Activated naive CD4-positive, alpha-beta T cell treated with anti-CD3 and anti-CD28 coated beads, Interleukin-2, amount 50 U/mL, for 72 hours (primary cell): Measurements from ENCODE around the gene INPP5A. TPM values are rescaled to one million over a fixed set of nuclear protein-coding genes. Genes with fewer than 3 reads are reported as not detected.
"Not testable (repeated sequence)": the region's sequence is repeated elsewhere in the genome, so short reads cannot be mapped to it uniquely, and the experiment has no call there.

Source experiments
- ATAC-seq, 2 donors: fragments of 150-1000 bp; cut with Tn5 transposase; 2 replicates each; pipeline ENCODE4 v1.10.0; 2021; ENCODE audit warnings: mild to moderate bottlenecking in 2 of 2, moderate library complexity in 2 of 2
- DNase-seq, 2 donors: peaks; one replicate each; pipeline ENCODE4 v3.0.0; 2021 to 2022; ENCODE audit warnings: low spot score in 2 of 2
- H3K27ac Mint-ChIP-seq, 2 donors: one replicate each; pipeline ENCODE4 v1.8.0; 2022; ENCODE audit warnings: mild to moderate bottlenecking in 2 of 2, mixed read lengths in 2 of 2
- H3K36me3 Mint-ChIP-seq, 2 donors: one replicate each; pipeline ENCODE4 v1.8.0; 2022; ENCODE audit warnings: mixed read lengths in 2 of 2
- H3K9me3 Mint-ChIP-seq, 2 donors: one replicate each; pipeline ENCODE4 v1.8.0; 2022; ENCODE audit warnings: mixed read lengths in 2 of 2
- total RNA-seq, 2 donors: library from RNA; stranded (reverse); gene quantifications; one replicate each; pipeline ENCODE4 v1.2.3, GENCODE V29; 2022

The INPP5A gene
- total RNA-seq, 2 donors from 2014 or later, result 10.5 to 14.0 TPM

DNA sequence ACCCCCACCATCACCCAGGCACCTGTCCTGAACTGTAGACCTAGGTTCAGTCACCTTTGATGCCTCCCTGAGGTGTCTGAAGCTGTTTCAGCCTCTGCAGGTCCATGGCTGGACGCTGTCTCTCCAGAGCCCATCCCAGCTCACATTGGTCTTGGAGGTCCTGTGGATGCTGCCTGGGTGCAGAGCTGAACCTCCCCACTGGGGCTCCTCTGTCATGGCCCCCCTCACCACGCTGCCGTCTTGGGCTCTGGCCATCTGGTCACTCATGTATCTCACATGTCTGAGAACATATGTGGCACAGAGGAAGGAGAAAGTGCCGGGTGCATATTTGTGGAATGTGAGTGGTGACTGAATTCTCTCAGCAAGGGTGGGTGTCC, 139.5 kb downstream of the INPP5A start:
- Mint-ChIP-seq H3K36me3 (no peaks in the 10 kb centered on the region), H3K9me3 (no peaks in the 10 kb centered on the region), H3K27ac (no peak overlapping the region)
- ATAC-seq, result no peak
- no peak for DNase-seq

DNA sequence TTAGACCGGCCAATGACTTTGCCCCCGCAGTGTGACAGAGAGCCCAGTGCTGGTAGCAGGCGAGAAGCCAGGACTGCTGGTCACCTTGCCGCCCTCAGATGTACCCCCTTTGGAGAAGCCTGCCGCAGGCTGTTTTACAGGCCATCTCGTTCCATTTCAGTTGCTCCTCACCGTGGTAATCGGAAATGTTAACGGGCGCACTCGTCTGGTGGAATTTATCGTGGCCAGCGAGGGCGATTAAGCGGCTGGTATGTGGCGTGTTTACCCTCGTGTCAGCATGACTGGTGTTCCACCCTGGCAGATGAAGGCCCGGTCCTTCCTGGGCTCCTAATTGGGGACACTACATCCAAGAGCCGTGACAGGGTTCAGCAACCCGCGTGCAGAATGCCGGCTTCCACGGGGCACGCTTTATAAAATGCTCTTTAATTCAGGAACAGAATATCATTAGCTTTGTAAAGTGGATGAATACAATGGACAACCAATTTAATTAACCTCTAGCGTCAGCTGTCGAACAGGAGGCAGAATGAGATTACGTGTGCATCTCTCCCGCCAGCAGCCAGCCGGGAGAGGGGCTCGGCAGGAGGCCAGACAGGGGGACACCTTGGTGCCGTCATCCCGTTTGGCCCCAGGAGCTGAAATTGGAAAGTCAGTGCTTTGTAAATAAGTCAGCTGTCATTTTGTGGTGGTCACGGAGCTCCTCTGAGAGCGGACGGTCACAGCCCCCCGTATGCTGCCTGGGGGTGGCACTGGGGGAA, 140.1 kb downstream of the INPP5A start:
- ATAC-seq (no peak), DNase-seq (peak in 1 of 2 donors; percentile 25)
- no peaks in the 10 kb centered on the region for H3K36me3 Mint-ChIP-seq
- no peaks in the 10 kb centered on the region for H3K9me3 Mint-ChIP-seq
- no peak overlapping the region for H3K27ac Mint-ChIP-seq

DNA sequence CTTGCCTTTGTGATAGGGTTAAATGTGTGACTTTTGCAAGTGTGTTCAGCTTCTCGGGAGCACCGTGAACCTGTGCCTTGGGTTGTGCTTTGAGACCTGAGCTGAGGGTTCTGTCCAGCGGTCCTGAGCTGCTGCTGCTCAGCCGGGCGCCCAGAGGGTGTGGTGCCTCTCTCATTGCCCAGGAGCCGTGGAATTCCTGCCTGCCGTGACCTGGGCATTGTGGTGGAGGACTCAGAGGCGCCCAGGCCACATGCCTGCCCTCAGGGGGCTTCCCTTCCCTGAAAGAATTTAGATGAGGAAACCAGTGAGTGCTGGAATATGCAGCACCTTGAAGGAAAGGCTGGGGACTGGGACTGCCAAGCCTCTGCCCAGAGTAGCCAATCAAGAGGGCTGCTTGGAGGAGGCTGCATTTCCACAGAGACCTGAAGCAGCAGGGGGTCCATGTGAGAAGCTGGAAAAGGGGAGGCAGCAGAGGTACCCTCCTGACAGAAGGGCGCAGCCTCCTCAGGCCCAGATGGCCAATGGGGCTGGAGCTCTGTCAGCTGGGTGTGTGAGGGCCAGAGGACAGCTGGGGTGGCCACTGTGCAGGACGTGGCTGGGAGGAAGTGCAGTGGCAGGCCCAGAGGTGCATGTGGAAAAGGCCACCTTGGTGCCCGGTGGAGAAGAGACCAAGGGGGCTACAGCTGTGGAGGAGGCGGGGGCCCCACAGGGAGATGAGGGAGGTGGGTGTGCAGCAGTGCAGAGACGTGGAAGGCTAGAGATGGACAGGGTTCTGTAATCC, 141.0 kb downstream of the INPP5A start:
- Mint-ChIP-seq H3K9me3 (no peaks in the 10 kb centered on the region), H3K36me3 (no peaks in the 10 kb centered on the region), H3K27ac (peak overlapping the region in 1 of 2 donors; percentile 80)
- ATAC-seq (no peak), DNase-seq (peak in 1 of 2 donors; percentile 30)

DNA sequence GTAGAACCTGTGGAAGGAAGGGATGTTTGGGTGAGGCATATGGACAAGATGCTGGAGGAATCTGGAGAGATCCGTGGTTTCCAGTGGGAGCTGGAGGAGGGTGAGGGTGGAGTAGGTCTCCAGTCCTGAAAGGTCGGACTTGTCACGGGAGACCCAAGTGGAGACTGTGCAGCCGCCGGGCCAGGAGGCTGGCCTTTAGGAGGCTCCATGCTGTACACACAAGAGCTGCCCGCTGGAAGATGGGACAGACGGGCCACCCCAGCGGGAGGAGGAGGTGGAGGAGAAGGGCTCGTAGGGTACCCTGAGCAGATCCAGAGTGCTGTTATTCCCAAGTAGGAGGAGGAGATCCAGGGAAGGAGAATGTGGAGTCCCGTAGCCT, 141.6 kb downstream of the INPP5A start:
- H3K36me3 Mint-ChIP-seq, result no peaks in the 10 kb centered on the region
- no peak for ATAC-seq
- DNase-seq, result peak in 1 of 2 donors; percentile 33
- peak overlapping the region in 1 of 2 donors; percentile 80 for H3K27ac Mint-ChIP-seq
- no peaks in the 10 kb centered on the region for H3K9me3 Mint-ChIP-seq

DNA sequence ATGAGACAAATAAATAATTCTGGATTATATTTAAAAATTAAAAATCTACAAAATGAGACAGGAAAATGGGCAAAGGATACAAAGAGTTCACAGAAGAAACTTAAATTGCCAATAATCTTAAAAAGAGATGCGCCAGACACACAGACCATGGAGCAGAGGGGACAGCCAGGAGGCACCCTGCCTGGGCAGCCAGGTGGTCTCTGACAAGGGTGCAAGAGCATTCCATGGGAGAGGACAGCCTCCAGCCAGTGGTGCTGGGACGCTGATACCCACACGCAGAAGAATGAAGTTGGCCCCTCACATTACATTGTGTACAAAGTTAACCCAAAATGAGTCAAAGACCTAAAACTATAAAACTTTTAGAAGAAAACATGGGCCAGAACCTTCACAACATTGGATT, 142.1 kb downstream of the INPP5A start:
- Mint-ChIP-seq H3K9me3 (no peaks in the 10 kb centered on the region), H3K27ac (no peak overlapping the region), H3K36me3 (no peaks in the 10 kb centered on the region)
- ATAC-seq (no peak), DNase-seq (peak in 1 of 2 donors; percentile 11)

DNA sequence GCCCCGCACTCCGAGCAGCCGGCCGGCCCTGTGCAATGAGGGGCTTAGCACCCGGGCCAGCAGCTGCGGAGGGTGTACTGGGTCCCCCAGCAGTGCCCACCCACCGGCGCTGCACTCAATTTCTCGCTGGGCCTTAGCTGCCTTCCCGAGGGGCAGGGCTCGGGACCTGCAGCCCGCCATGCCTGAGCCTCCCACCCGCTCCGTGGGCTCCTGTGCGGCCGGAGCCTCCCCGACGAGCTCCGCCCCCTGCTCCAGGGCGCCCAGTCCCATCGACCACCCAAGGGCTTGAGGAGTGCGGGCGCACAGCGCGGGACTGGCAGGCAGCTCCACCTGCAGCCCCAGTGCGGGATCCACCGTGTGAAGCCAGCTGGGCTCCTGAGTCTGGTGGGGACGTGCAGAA, 143.2 kb downstream of the INPP5A start:
- not testable (repeated sequence) for H3K9me3 Mint-ChIP-seq, H3K27ac Mint-ChIP-seq, H3K36me3 Mint-ChIP-seq, DNase-seq, ATAC-seq

DNA sequence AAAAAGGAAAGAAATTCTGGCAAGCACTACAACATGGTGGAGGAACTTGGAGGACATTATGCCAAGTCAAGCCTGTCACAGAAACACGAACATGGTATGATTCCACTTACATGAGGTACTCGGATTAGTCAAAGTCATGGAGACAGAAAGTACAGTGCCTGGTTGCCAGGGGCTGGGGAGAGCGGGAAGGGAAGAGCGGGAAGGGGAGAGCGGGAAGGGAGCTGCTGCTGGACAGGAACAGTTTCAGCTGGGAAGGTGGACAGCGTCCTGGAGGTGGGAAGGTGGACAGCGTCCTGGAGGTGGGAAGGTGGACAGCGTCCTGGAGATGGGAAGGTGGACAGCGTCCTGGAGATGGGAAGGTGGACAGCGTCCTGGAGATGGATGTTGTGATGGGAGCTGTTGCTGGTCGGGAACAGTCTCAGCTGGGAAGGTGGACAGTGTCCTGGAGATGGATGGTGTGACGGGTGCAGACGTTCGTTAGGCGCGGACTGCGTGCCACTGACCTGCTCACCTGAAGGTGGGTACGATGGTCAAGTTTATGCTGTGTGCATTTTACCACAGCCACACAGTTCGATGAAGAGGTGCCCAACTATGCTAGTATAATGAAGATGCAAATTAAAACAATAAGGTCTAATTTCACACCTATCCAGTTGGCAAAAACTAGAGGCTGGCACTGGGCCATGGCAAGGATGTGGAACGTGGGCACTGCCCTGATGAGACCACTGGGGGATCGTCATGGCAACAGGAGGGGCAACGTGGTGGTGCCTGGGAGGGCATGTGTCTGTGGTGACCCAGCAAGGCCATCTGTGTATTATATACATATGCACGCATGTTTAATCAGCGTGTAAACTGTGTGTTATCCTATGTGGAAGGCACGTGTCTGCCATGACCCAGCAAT, 144.5 kb downstream of the INPP5A start:
- Mint-ChIP-seq H3K36me3 (no peaks in the 10 kb centered on the region), H3K27ac (no peak overlapping the region), H3K9me3 (no peaks in the 10 kb centered on the region)
- DNase-seq (peak in 1 of 2 donors; percentile 26), ATAC-seq (no peak)

DNA sequence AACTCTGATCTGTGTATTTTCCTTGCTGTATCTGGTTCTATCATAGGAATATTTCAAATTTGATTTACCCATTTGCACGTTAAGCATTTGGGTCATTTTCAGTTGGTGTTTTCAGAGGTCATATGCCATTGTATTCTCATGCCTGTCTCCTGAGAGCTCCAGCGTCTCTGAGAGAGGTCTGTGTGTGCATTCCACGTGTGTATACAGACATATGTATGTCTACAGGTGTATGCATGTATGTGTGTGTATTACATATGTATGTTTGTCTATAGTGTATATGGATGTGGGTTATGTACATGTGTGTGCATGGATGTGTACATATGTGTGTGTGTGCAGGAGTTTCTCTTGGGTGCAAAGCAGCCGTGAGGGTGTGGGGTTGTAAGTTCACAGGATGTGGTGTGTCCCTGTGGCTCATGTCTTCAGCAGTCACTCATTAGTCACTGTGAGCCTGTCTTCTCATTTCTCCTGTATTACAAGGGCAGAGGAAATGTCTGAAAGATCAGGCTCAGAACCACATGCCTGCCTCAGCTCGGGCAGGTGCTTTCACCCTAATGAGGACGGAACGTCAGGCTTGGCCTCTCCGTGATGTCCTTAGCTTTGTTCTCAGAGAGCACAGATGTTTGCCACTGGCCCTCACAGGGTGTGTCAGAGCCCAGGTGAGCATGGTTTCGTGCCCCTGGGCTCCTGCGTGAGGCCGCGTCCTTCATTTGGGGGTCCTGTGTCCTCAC, 146.7 kb downstream of the INPP5A start:
- no peak overlapping the region for H3K27ac Mint-ChIP-seq

DNA sequence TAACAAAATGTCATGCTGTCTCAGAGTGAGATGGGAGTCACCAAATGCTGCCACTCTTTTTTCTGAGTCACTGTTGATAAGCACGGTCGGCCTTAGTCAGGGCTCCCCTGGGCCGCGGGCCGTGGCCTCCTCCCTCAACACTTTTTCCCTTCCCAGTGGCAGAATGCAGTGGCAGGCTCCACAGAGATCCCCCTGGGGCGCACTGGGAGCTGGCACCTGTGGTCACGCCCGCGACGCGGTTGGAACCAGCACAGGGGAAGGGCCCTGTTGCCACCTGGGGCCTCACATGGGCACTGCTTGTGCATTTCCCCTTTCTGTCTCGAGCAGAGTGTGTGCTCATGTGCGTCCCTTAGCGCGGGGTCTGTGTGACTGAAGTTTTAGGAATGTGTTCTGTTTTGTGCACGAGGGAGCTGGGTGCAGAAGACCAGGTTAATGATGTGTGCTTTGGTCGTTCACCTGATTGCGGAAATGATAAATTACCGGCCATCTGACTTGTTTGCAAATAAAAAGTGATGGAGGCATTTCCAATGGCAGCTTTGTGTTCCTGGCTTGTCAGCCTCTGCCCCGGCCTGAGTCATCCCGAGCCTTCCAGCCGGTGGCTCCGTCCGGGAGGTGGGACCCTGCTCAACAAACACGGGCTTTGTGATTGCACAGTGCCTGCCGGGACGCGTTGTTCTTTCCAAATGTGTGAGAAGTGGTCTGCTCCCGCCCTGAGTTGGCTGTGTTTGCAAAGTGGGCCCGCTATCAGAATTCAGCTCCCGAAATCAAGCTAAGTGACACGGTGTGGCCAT, 147.7 kb downstream of the INPP5A start:
- peak in 1 of 2 donors; percentile 56 for ATAC-seq
- H3K9me3 Mint-ChIP-seq, result no peaks in the 10 kb centered on the region
- DNase-seq, result peak in 1 of 2 donors; percentile 43
- no peak overlapping the region for H3K27ac Mint-ChIP-seq
- H3K36me3 Mint-ChIP-seq, result no peaks in the 10 kb centered on the region

More for the DNA sequence above, 146.7 kb downstream of the INPP5A start:
- peak; percentile 95 to 96 for ATAC-seq
- Mint-ChIP-seq H3K36me3 (no peaks in the 10 kb centered on the region), H3K9me3 (no peaks in the 10 kb centered on the region)
- peak; percentile 17 to 57 for DNase-seq

DNA sequence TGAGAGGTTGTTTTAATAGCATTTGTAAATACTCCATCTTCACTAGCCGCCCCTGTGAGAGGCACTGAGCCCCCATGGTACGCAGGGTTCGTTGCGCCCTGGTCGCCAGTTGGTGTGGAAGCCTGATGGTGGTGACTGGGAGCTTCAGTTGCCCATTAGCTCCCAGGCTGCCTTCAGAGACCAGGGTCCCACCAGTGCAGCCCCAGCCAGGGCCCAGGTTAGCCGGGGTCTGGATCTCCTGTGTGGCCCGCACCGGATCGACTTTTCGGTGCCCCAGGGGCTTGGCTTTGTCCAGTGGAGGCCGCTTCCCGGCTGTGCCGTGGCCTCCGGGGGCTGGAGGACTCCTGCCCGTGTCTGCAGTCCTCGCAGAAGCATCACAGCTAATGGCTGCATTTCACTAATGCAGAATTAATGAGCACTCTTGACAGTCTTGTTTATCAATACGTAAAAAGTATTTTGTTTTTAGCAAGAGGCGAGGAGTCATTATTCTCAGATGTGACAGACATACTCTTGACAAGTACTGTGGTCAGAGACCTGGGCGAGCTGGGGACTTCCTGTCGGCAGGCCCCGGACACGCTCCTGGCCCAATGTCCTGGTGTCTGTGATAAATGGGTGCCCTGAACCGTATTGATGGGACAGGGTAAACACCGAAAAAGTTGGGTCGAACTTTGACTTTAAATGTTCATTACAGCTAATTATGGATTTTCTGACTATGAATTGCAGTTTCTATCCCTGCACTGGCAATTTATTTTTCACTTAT, 148.5 kb downstream of the INPP5A start:
- Mint-ChIP-seq H3K9me3 (no peaks in the 10 kb centered on the region), H3K27ac (no peak overlapping the region), H3K36me3 (peaks cover 0 to 7% of the 10 kb centered on the region in 2 donors)
- ATAC-seq (no peak), DNase-seq (peak in 1 of 2 donors; percentile 31)

DNA sequence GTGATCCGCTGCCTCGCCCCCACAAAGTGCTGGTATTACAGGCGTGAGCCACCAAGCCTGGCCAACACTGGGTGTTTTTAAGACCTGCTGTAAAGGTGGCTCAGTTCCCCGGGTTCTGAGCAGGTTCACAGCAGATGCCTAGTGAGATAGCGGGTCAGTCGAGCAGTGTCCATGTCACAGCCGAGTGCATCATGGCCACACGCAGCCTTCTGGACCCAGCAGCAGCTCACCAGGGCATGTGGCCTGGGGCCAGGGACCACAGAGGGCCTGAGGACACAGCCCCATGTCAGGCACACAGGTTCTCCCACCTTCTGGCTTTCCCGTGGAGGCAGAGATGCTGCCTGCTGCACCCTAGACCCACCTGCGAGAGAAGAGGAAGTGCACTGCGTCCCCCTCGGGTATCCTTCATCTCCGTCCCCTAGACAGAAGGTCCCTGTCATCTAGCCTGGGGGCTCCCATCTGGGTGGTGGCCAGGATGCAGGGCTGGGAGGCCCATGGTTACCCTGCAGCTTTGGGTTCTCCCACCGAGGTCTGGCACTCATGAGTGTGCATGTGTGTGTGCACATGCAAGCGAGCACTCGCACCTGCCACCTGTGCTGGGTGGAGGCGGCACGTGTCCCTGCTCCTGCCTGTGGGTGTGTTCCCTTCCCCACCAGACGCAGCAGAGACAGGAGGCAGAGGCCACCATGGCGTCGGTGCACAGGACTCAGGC, 149.8 kb downstream of the INPP5A start:
- DNase-seq (no peak), ATAC-seq (no peak)
- H3K9me3 Mint-ChIP-seq, result no peaks in the 10 kb centered on the region
- H3K27ac Mint-ChIP-seq, result no peak overlapping the region
- H3K36me3 Mint-ChIP-seq, result peaks cover 6 to 17% of the 10 kb centered on the region in 2 donors

DNA sequence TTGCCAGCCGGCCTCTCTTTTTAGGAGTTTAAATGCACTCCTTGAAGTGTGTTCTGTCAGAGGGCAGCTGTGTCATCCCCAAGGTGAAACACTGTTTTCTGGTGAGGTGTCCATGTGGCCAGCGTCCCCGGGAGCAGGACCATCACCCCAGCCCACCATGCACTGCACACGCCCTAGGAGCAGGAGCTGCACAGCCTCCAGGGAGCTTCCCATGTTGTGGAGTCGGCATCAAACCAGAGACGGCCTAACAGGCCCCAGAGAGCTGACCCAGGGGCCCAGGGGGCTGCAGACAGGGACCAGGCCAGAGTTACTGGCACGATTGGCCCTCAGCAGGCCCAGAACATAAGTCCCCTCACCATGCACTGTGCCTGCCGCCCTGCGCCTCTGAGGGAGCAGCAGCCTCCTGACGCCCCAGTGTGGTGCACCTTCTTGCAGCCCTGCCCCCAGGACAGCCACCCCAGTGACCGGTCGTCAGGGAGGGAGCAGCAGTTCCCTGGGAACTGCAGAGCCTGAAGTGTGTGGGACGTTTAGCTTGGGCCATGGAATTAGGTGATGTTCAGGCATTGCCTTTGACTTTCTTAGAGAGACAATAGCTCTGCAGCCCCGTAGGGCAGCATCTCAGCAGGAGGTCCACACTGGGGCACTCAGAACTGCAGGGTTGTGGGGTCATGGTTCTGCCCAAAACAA, 150.4 kb downstream of the INPP5A start:
- Mint-ChIP-seq H3K9me3 (no peaks in the 10 kb centered on the region), H3K36me3 (peaks cover 6 to 18% of the 10 kb centered on the region in 2 donors), H3K27ac (no peak overlapping the region)
- ATAC-seq (no peak), DNase-seq (no peak)

DNA sequence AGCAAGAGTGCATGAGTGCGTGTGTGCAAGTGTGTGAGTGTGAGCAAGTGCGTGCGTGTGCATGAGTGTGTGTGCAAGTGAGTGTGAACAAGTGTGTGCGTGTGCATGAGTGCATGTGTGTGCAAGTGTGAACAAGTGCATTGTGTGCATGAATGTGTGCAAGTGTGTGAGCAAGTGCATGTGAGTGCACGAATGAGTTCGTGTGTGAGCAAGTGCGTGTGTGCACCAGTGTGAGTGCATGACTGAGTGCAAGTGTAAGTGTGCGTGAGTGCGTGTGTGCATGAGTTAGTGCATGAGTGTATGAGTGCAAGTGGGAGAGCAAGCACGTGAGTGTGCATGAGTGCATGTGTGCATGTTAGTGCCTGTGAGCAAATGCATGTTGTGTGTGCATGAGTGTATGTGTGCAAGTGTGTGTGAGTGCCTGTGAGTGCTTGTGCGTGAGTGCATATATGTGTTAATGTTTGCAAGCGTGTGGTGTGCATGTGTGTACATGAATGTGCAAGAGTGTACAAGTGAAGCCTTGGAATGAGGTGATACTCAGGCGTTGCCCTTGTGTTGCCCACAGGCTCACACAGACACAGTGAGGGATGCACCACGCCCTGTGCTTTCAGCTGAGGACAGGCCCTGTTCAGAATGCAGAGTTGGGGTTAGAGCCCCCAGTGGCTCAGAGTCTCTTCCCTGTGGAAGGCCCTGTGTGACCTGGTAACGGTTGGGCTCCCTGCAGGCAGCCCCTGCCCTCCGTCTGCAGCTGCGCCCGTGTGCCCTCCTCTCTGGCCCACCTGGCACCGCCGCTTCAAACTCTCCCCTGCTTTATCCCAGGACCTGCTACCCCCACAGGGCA, 151.2 kb downstream of the INPP5A start:
- no peak overlapping the region for H3K27ac Mint-ChIP-seq
- H3K9me3 Mint-ChIP-seq, result no peaks in the 10 kb centered on the region
- DNase-seq (no peak), ATAC-seq (no peak)
- peaks cover 6 to 20% of the 10 kb centered on the region in 2 donors for H3K36me3 Mint-ChIP-seq
